Measurements from ENCODE around the gene SGK1.

DNA sequence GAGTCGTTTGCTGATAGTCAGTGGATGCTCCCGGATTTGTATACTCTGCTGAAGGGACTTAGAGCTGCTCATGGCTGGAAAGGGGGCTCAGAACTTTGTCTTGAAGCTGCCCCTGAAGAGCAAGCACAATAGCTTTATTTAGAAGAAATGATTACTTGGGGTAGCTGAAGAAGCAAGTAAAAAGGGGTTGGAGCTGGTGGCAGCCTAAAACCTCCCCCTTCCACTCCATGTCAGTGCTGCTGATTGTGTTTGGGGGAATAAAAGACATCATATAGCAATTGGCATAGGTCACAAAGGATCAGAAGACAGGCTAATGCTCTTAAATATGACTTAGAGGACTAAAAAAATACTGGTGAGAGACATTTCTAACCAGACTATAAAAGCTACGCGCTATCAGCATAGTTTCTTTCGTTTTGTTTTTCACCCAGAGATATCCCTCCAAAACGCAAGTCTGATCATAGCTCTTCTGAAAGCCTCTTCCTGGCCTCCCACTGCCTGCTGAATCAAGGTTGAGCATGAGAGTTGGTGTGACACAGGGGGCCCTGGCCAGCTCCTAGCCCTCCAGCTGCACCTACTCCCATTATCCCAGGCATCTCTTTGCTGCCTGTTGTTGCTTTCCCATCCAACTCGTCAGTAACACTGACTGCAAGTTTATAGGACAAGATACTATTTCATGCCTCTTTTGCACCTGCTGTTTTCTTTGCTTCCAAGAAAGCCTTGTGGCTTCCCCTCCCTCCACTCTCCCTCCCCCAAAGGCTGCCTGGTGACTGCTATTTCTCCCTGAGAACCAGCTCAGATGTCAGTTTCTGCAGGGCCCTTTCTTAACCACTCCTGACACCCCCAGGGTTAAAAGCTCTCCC, 33.9 kb upstream of the SGK1 start:
- TF ChIP-seq, protein P1, sequence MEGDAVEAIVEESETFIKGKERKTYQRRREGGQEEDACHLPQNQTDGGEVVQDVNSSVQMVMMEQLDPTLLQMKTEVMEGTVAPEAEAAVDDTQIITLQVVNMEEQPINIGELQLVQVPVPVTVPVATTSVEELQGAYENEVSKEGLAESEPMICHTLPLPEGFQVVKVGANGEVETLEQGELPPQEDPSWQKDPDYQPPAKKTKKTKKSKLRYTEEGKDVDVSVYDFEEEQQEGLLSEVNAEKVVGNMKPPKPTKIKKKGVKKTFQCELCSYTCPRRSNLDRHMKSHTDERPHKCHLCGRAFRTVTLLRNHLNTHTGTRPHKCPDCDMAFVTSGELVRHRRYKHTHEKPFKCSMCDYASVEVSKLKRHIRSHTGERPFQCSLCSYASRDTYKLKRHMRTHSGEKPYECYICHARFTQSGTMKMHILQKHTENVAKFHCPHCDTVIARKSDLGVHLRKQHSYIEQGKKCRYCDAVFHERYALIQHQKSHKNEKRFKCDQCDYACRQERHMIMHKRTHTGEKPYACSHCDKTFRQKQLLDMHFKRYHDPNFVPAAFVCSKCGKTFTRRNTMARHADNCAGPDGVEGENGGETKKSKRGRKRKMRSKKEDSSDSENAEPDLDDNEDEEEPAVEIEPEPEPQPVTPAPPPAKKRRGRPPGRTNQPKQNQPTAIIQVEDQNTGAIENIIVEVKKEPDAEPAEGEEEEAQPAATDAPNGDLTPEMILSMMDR (IDR thresholded peaks at IDR 0.05): no peak
- no peak for TF ChIP-seq POLR2A (IDR thresholded peaks at IDR 0.05)
